HFFc6 (cell line): ENCODE data around the gene PACS2. TPM values are rescaled to one million over a fixed set of nuclear protein-coding genes. Genes with fewer than 3 reads are reported as not detected.
A peak's percentile ranks its signal among the peaks of the same experiment; 100 is the strongest.

Source experiments
- DNase-seq: peaks from one replicate; pipeline ENCODE4 v3.0.0-alpha.2; 2018
- H3K27ac Mint-ChIP-seq: 2 replicates; pipeline ENCODE4 v1.8.0; 2020; ENCODE audit warnings: mild to moderate bottlenecking, mixed read lengths
- H3K27me3 Mint-ChIP-seq: 2 replicates; pipeline ENCODE4 v1.8.0; 2021; ENCODE audit warnings: mild to moderate bottlenecking, moderate library complexity, mixed read lengths; ENCODE audit not compliant: insufficient read depth
- H3K36me3 Mint-ChIP-seq: 2 replicates; pipeline ENCODE4 v1.8.0; 2021; ENCODE audit warnings: low read depth, mixed read lengths
- H3K4me1 Mint-ChIP-seq: 2 replicates; pipeline ENCODE4 v1.8.0; 2020; ENCODE audit warnings: low read depth, mixed read lengths
- H3K4me3 Mint-ChIP-seq: 2 replicates; pipeline ENCODE4 v1.8.0; 2020; ENCODE audit warnings: mild to moderate bottlenecking, moderate library complexity, mixed read lengths
- H3K9me3 Mint-ChIP-seq: 2 replicates; pipeline ENCODE4 v1.8.0; 2020; ENCODE audit warnings: mild to moderate bottlenecking, mixed read lengths
- CTCF ChIP-seq: fragments of 200-600 bp; sonication (generic); IDR thresholded peaks from 2 replicates; pipeline ENCODE4 v1.5.0; 2021; ENCODE audit warnings: antibody characterized with exemption, mild to moderate bottlenecking
- total RNA-seq, 6 experiments: library from RNA; stranded (reverse); fragmentation: NEBNext Ultra II Directional; extraction: Animal tissue kit (Norgen Biotek cat#: 25700); gene quantifications; 2 replicates in 1 of 6; 3 replicates in 5 of 6; pipeline ENCODE4 v1.2.3, GENCODE V29; 2021

The PACS2 gene
- total RNA-seq, 6 experiments from 2014 or later = 33.5 to 38.5 (median 35.2) TPM

DNA sequence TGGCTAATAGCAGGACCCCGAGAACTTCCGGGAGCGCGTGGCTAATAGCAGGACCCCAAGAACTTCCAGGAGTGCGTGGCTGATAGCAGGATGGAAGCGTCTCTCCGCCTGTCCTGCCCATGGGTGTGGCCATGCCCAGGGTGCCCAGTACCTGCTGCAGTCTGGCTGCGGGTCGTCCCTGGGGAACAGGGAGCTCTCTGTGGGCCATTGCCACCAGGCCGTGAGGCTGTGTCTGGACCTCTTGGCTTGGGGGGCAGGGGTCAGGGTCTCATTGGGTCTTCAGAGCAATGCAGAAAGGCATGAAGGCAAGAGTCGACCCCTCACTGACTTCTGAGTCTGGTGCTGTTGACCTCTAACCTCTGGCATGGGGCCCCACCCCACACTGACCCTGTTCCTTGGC is 35.4 kb downstream of the PACS2 start:
- no peak for DNase-seq
- Mint-ChIP-seq H3K4me3 (no peak overlapping the region), H3K9me3 (0 out of 2 replicates have a peak, but pooled peaks cover 5% of the 10 kb centered on the region), H3K4me1 (no peaks in the 10 kb centered on the region), H3K36me3 (peaks cover 6% of the 10 kb centered on the region; the same call in 1 of the 2 replicates), H3K27ac (no peak overlapping the region), H3K27me3 (peaks cover 1% of the 10 kb centered on the region; the same call in 1 of the 2 replicates)
- no peak for TF ChIP-seq CTCF

DNA sequence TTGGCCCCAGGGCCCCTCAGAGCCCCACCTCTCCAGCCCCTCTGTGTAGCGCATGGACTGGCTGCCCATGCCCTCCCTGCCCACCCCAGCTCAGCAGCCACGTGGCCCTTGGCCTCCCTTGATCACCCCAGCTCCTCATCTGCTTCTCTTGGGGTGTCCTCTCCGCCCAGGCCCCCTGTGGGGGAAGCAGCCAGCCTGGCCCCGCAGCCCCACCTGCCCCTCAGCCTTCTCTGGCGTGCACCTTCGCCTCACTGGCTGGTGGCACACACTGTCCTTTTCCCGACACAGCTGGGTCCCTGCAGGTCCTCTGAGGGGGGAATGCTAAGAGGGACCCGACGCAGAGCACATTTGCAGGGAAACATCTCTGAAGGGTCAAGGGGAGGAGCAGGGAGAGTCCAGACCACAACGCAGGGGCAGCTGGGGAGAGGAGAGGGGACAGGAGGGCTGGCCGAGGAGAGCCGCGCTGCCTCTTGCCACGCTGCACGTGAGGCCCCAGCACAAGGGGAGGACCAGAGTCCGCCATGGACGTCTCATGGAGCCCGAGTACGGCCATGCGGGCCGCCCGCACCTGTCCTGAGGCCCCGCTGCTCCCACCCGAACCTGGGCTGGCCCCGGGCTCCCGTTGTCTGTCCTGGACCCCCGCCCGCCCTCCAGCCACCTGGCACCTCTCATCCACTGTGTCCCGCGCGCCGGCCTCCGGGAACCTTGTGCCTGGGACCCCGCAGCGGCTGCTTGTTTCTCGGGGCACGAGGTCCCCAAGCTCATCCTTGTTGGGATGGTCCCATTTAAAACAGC is 36.1 kb downstream of the PACS2 start:
- H3K4me1 Mint-ChIP-seq = no peaks in the 10 kb centered on the region
- peaks cover 3% of the 10 kb centered on the region; the same call in 1 of the 2 replicates for H3K36me3 Mint-ChIP-seq
- H3K27ac Mint-ChIP-seq = no peak overlapping the region
- peaks cover 1% of the 10 kb centered on the region; the same call in 1 of the 2 replicates for H3K27me3 Mint-ChIP-seq
- H3K9me3 Mint-ChIP-seq = 0 out of 2 replicates have a peak, but pooled peaks cover 2% of the 10 kb centered on the region
- no peak for TF ChIP-seq CTCF
- H3K4me3 Mint-ChIP-seq = no peak overlapping the region
- no peak for DNase-seq

- Mint-ChIP-seq H3K27me3 (peaks cover 1% of the 10 kb centered on the region; the same call in 1 of the 2 replicates), H3K27ac (no peak overlapping the region), H3K4me1 (no peaks in the 10 kb centered on the region), H3K9me3 (no peaks in the 10 kb centered on the region), H3K36me3 (no peaks in the 10 kb centered on the region), H3K4me3 (no peak overlapping the region)
- no peak for TF ChIP-seq CTCF
- DNase-seq = no peak
Observed at GRCh38 chr14:105351410-105351809, 36.9 kb downstream of the PACS2 start.

GRCh38 chr14:105351920-105352851 is 37.6 kb downstream of the PACS2 start:
- H3K36me3 Mint-ChIP-seq = no peaks in the 10 kb centered on the region
- no peaks in the 10 kb centered on the region for H3K4me1 Mint-ChIP-seq
- peaks cover 1% of the 10 kb centered on the region; the same call in 1 of the 2 replicates for H3K27me3 Mint-ChIP-seq
- H3K4me3 Mint-ChIP-seq = no peak overlapping the region
- TF ChIP-seq CTCF = peak; percentile 93
- H3K27ac Mint-ChIP-seq = no peak overlapping the region
- DNase-seq = peak; percentile 78
- H3K9me3 Mint-ChIP-seq = no peaks in the 10 kb centered on the region

GRCh38 chr14:105353136-105353535 is 38.6 kb downstream of the PACS2 start:
- H3K4me1 Mint-ChIP-seq = no peaks in the 10 kb centered on the region
- DNase-seq = no peak
- H3K4me3 Mint-ChIP-seq = no peak overlapping the region
- no peaks in the 10 kb centered on the region for H3K9me3 Mint-ChIP-seq
- H3K36me3 Mint-ChIP-seq = no peaks in the 10 kb centered on the region
- peaks cover 1% of the 10 kb centered on the region; the same call in 1 of the 2 replicates for H3K27me3 Mint-ChIP-seq
- no peak overlapping the region for H3K27ac Mint-ChIP-seq
- no peak for TF ChIP-seq CTCF
